GM23338 (cell line): ENCODE data around the gene THUMPD3.

Source experiments
- CREB1 ChIP-seq: fragments of 250-450 bp; sonication (Bioruptor Pico); IDR thresholded peaks from 2 replicates; pipeline ENCODE4 v1.5.0; 2020; ENCODE audit warnings: low read depth, mild to moderate bottlenecking, moderate library complexity
- EZH2 ChIP-seq: fragments of 200-600 bp; sonication (generic); IDR thresholded peaks from one replicate; pipeline ENCODE4 v1.8.0; 2017; ENCODE audit warnings: antibody characterized with exemption, mild to moderate bottlenecking, low read depth; ENCODE audit not compliant: unreplicated experiment
- EZH2phosphoT487 ChIP-seq: fragments of 200-600 bp; sonication (generic); IDR thresholded peaks from one replicate; pipeline ENCODE4 v1.8.1; 2018; ENCODE audit warnings: antibody characterized with exemption; ENCODE audit not compliant: unreplicated experiment
- JUNB ChIP-seq: IDR thresholded peaks from one replicate; pipeline ENCODE4 v1.6.1; 2016; ENCODE audit warnings: antibody characterized with exemption; ENCODE audit not compliant: unreplicated experiment
- POLR2AphosphoS5 ChIP-seq: IDR thresholded peaks from 2 replicates; pipeline ENCODE4 v1.6.1; 2016; ENCODE audit warnings: antibody characterized with exemption, low read depth
- STAT1 ChIP-seq: IDR thresholded peaks from one replicate; pipeline ENCODE4 v1.6.1; 2016; ENCODE audit warnings: antibody characterized with exemption; ENCODE audit not compliant: unreplicated experiment
- ZNF114 ChIP-seq: fragments of 250-450 bp; sonication (Bioruptor Pico); IDR thresholded peaks from 2 replicates; pipeline ENCODE4 v1.5.0; 2020; ENCODE audit warnings: mild to moderate bottlenecking, moderate library complexity
- ZNF331 ChIP-seq: fragments of 250-450 bp; sonication (Bioruptor Pico); IDR thresholded peaks from 2 replicates; pipeline ENCODE4 v1.5.0; 2020; ENCODE audit warnings: low read depth, mild to moderate bottlenecking, moderate library complexity
- TF ChIP-seq, protein P1 (sequence below), 2 experiments: fragments of 200-600 bp in 1 of 2; sonication (generic) in 1 of 2; conservative IDR thresholded peaks; 2 replicates each; pipeline versions ENCODE4 v1.5.1 to v1.6.1; 2016 to 2017; ENCODE audit warnings: antibody characterized with exemption in 2 of 2, low read depth in 2 of 2, mild to moderate bottlenecking in 2 of 2, moderate library complexity in 1 of 2
- TF ChIP-seq, protein P2 (sequence below): IDR thresholded peaks from 2 replicates; pipeline ENCODE4 v1.6.1; 2016; ENCODE audit warnings: antibody characterized with exemption
- TF ChIP-seq, protein P3 (sequence below): IDR thresholded peaks from one replicate; pipeline ENCODE4 v1.6.1; 2018; ENCODE audit warnings: antibody characterized with exemption; ENCODE audit not compliant: unreplicated experiment

- TF ChIP-seq, protein P1, sequence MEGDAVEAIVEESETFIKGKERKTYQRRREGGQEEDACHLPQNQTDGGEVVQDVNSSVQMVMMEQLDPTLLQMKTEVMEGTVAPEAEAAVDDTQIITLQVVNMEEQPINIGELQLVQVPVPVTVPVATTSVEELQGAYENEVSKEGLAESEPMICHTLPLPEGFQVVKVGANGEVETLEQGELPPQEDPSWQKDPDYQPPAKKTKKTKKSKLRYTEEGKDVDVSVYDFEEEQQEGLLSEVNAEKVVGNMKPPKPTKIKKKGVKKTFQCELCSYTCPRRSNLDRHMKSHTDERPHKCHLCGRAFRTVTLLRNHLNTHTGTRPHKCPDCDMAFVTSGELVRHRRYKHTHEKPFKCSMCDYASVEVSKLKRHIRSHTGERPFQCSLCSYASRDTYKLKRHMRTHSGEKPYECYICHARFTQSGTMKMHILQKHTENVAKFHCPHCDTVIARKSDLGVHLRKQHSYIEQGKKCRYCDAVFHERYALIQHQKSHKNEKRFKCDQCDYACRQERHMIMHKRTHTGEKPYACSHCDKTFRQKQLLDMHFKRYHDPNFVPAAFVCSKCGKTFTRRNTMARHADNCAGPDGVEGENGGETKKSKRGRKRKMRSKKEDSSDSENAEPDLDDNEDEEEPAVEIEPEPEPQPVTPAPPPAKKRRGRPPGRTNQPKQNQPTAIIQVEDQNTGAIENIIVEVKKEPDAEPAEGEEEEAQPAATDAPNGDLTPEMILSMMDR (conservative IDR thresholded peaks at IDR 0.05; ENCODE audit: low read depth in 2 of 2) = no peak
- TF ChIP-seq EZH2 (no peak), CREB1 (CRISPR knock-in tag) (no peak), POLR2AphosphoS5 (no peak), EZH2phosphoT487 (no peak), ZNF331 (no peak), JUNB (no peak), STAT1 (no peak), ZNF114 (CRISPR knock-in tag) (no peak)
- TF ChIP-seq, protein P2, sequence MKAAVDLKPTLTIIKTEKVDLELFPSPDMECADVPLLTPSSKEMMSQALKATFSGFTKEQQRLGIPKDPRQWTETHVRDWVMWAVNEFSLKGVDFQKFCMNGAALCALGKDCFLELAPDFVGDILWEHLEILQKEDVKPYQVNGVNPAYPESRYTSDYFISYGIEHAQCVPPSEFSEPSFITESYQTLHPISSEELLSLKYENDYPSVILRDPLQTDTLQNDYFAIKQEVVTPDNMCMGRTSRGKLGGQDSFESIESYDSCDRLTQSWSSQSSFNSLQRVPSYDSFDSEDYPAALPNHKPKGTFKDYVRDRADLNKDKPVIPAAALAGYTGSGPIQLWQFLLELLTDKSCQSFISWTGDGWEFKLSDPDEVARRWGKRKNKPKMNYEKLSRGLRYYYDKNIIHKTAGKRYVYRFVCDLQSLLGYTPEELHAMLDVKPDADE = no peak
- TF ChIP-seq, protein P3, sequence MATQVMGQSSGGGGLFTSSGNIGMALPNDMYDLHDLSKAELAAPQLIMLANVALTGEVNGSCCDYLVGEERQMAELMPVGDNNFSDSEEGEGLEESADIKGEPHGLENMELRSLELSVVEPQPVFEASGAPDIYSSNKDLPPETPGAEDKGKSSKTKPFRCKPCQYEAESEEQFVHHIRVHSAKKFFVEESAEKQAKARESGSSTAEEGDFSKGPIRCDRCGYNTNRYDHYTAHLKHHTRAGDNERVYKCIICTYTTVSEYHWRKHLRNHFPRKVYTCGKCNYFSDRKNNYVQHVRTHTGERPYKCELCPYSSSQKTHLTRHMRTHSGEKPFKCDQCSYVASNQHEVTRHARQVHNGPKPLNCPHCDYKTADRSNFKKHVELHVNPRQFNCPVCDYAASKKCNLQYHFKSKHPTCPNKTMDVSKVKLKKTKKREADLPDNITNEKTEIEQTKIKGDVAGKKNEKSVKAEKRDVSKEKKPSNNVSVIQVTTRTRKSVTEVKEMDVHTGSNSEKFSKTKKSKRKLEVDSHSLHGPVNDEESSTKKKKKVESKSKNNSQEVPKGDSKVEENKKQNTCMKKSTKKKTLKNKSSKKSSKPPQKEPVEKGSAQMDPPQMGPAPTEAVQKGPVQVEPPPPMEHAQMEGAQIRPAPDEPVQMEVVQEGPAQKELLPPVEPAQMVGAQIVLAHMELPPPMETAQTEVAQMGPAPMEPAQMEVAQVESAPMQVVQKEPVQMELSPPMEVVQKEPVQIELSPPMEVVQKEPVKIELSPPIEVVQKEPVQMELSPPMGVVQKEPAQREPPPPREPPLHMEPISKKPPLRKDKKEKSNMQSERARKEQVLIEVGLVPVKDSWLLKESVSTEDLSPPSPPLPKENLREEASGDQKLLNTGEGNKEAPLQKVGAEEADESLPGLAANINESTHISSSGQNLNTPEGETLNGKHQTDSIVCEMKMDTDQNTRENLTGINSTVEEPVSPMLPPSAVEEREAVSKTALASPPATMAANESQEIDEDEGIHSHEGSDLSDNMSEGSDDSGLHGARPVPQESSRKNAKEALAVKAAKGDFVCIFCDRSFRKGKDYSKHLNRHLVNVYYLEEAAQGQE = no peak
These were observed 22.4 kb upstream of the THUMPD3 start for GRCh38 chr3:9340472-9340902.
